Renal cortical epithelial cell (primary cell): Measurements from ENCODE around the gene CHRNA1. TPM values are rescaled to one million over a fixed set of nuclear protein-coding genes. Genes with fewer than 3 reads are reported as not detected.
"Not testable (repeated sequence)": the region's sequence is repeated elsewhere in the genome, so short reads cannot be mapped to it uniquely, and the experiment has no call there.

Source experiments
- DNase-seq: peaks from one replicate; pipeline ENCODE4 v3.0.0-alpha.2; 2011; ENCODE audit warnings: low read depth
- total RNA-seq: library from RNA; depleted of rRNA; stranded (reverse); fragments of >200 nt; gene quantifications from 2 replicates; pipeline ENCODE4 v1.2.3, GENCODE V29; 2014

Gene CHRNA1
- total RNA-seq, 1 donor from 2014 or later: 0.05 TPM

DNA sequence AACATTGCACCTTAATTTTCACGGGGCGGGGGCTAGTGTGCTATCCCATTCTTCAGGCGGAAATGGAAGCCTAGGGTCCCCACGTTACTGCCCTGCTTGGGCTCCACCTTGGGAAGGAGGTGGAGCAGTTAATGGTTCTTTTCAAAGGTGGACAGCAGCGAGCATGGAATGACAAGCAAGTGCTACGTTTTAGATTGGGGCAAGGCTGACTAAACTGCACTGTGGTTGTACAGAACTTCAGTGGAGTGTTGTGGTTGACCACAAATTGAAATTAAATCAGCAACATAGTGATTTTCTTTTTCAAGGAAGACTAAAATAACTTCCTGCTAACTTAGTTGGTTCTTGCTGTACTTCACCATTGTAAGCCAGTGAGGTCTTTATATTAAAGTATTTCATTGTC, 47.0 kb downstream of the CHRNA1 start:
- DNase-seq: peak; percentile 88

DNA sequence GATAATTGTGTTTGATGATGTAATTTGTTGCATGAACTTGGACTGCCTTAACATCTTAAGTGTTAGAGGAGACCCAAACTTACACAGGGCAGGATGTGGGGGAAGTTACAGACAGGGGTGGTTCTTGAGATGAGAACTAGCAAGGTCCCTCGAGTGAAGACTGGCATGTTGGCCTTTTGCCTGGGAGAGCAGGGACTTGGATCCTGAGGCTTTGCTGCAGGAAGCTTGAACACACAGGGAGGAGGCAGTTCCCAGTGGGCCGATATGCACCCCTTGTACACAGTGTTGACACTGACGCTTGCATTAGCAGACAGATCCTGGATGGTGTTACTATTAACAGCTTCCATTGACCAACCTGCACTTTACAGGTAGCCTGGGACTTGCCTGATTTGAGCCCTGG, 47.5 kb downstream of the CHRNA1 start:
- DNase-seq: no peak

DNA sequence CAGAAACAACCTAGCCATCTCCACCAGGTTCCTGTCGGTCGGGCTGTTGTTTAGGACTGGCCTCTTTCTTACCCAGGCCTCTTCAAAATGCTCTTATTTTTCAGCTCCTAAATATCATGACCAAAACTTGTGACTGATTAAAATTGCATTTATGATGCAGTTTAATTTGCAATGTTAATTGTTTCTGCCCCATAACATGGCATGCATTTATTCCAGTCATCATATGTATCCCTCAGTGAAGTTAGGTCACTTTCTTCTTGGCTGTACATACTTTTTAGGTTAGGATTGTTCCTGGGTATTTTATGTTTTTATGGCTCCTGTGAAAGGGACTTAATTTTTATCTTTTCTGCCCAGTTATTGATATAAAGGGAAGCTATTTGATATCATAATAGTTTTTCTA, 50.6 kb downstream of the CHRNA1 start:
- DNase-seq: no peak

DNA sequence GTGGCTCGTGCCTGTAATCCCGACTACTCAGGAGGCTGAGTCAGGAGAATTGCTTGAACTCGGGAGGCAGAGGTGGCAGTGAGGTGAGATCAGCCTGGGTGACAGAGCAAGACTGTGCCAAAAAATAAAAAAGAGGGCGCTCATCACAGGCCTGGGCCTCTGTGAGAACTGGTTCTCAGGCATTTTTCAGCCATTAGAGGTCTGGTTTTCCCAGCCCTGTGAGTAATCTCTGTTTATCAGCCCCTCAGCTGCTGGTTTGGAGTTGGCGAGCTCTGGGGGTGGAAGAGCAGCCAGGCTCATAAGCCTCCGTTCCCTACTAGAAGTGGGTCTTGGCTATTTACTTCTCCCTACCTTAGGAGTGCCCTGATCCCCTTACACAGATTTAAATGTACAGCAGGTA, 53.1 kb downstream of the CHRNA1 start:
- DNase-seq: peak; percentile 21

DNA sequence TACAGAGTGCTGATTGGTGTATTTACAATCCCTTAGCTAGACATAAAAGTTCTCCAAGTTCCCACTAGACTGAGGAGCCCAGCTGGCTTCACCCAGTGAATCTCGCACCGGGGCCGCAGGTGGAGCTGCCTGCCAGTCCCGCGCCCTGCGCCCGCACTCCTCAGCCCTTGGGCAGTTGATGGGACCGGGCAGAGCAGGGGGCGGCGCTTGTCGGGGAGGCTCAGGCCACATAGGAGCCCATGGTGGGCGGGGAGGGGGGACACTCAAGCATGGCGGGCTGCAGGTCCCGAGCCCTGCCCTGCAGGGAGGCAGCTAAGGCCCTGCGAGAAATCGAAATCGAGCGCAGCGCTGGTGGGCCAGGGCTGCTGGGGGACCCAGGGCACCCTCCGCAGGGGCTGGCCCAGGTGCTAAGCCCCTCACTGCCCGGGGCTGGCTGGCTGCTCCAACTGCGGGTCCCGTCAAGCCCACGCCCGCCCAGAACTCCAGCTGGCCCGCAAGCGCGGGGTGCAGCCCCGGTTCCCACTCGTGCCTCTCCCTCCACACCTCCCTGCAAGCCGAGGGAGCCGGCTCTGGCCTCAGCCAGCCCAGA, 54.8 kb downstream of the CHRNA1 start:
- not testable (repeated sequence) for DNase-seq

DNA sequence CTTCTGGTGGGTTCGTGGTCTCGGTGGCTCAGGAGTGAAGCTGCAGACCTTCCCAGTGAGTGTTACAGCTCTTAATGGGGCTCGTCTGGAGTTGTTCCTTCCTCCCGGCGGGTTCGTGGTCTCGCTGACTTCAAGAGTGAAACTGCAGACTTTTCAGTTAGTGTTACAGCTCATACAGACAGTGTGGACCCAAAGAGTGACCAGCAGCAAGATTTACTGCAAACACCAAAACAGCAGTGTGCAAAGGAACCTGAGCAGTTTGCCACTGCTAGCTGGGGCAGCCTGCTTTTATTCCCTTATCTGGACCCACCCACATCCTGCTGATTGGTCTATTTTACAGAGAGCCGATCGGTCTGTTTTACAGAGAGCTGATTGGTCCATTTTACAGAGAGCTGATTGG, 55.6 kb downstream of the CHRNA1 start:
- no peak for DNase-seq

DNA sequence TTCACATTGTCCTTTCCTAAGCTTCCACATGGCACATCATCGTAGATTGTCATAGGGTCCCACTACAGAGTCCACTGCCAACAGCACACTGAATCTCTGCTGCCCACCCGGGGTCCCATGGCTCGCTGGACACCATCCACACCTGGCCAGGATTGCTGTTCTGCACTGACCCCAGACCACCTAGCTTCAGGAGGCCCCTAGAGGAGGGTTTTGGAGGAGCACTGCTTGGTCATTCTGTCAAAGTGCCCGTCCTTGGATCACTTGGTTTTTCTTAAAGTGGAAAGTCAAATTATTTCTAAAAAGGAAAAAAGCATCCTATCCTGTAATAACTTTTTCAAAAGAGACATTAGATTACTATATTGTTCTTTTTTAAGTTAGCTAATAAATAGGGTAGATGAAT, 59.0 kb downstream of the CHRNA1 start:
- no peak for DNase-seq

DNA sequence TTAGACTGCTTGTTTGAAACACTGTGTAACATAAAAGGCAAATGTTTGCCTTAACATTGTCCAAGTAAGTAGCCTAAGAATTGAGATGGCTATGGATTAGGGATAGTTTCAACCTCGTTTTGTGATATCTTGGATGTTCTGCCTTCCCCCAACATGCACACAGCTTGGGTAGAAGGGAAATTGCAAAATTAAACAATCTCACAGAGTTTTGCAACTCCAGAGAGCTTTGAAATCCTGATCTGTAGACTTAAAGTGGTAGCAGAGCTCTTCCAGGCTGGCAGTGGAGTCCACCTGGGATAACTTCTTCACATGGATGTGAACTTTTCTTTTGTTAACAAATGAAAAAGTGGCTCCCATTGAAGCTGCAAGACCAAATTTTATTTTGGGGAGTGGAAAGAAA, 59.6 kb downstream of the CHRNA1 start:
- no peak for DNase-seq

DNA sequence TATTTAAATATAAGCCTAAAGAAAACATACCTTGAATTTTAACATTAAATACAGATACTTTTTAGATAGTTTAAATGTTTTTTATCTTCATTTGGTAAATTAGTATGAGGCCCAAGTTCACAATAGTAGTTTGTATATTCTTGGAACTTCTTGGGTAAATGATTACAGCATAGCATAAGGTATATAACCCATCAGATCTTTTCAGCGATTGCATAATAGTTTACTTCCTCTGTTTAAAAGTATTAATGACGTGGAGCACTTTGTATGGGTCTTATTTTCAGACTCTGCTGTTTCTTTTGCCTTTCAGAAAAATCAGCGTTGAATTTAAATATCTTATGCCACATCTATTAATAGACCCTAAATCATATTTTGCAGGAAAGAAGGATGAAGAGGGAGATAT, 60.2 kb downstream of the CHRNA1 start:
- no peak for DNase-seq

DNA sequence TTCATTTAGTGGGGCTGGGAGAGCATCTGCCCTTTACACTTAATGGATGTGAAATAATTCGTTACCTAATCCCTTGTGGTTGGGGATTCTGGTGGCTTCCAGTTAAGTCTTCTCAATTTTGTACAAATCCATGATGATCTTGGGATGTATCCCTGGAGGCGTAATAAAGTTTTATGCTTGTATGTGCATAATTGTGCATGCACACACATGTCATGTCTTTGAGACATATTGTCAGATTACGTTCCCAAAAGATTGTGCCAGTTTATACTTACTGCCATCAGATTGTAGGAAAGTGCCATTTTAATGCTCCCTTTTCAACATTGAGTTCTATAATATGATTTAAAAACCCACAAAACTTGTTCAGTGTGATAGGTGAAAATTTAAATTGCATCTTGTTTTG, 60.8 kb downstream of the CHRNA1 start:
- no peak for DNase-seq

DNA sequence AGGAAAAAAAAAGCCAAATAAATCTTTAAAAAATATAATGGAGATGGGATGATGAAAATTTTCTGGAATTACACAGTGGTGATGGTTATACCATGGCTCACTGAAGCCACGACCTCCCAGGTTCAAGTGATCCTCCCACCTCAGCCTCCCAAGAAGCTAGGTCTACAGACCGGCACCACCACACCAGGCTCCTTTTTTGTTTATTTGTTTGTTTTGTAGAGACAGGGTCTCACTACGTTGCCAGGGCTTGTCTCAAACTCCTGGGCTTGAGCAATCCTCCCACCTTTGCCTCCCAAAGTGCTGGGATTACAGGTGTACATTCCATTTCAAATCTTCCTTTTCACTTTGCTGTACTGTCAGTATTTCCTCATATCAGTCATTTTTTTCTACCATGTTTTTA, 61.7 kb downstream of the CHRNA1 start:
- no peak for DNase-seq

DNA sequence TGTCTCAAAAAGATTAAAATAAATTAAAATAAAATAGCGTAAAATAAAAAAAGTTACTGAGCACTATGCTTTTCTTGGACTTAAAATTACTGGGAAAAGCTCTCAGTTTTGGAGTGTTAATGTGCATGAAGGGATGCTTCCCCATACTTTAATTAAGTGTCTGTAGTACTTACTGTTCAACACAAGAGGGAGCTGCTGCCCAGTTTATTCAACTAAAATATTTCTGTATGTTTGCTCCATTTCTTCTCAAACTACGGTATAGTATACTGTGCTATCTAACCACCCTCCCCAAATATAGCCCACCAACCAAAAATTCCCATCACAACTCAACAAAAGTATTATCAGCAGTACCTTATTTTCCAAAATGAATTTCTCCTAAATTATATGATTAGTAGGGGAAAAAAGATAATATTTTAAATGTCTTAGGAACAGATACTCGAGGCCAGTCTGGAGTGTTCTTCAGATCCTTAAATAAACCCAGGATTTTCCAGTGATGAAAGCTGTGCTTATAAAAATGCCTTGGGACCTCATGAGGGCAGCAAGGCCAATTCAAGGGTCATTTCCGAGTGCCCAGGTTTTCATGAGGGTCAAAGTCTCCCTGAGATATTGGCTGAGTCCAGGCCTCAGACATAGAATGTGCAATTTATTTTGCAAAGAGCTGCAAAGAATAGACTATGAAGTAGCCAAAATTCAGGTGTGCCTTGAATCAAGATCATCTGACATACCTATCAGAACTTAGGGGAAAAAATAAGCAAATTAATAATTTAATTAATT, 64.1 kb downstream of the CHRNA1 start:
- peak; percentile 48 for DNase-seq

Other genes starting within 250 kb of the CHRNA1 start
- 3.0 and 8.6 TPM in 2 replicates for gene WIPF1, start 166.7 kb downstream of the CHRNA1 start, total RNA-seq
- 6.6 and 7.2 TPM in 2 replicates for gene CHN1, start 240.9 kb upstream of the CHRNA1 start, total RNA-seq